Activated CD8-positive, alpha-beta T cell treated with anti-CD3 and anti-CD28 coated beads, Interleukin-2, amount 10 ng/mL, durations not matched to agents 7 days and 5 days (primary cell): Measurements from ENCODE around the gene LSM6. TPM values are rescaled to one million over a fixed set of nuclear protein-coding genes. Genes with fewer than 3 reads are reported as not detected.

Experiments
- ATAC-seq: fragments of 150-1000 bp; cut with Tn5 transposase; one replicate; pipeline ENCODE4 v1.10.0; 2021; ENCODE audit warnings: moderate library complexity
- CTCF ChIA-PET: fragments of 350-600 bp; sonication (Branson Sonifier 250); formaldehyde crosslinking; loops from one replicate; lab custom pipeline; 2021; ENCODE audit warnings: antibody characterized with exemption; lab: Charles Lee
- POLR2A ChIA-PET: fragments of 350-600 bp; sonication (Branson Sonifier 250); formaldehyde crosslinking; loops from one replicate; lab custom pipeline; 2021; ENCODE audit warnings: antibody characterized with exemption; lab: Charles Lee
- DNase-seq: peaks from one replicate; pipeline ENCODE4 v3.0.0-alpha.2; 2020
- H3K27ac Mint-ChIP-seq: one replicate; pipeline ENCODE4 v1.8.0; 2021; ENCODE audit warnings: mild to moderate bottlenecking, mixed read lengths
- H3K27me3 Mint-ChIP-seq: one replicate; pipeline ENCODE4 v1.8.0; 2021; ENCODE audit warnings: low read depth, mixed read lengths
- H3K36me3 Mint-ChIP-seq: one replicate; pipeline ENCODE4 v1.8.0; 2021; ENCODE audit warnings: low read depth, mixed read lengths
- H3K4me1 Mint-ChIP-seq: one replicate; pipeline ENCODE4 v1.8.0; 2021; ENCODE audit warnings: low read depth, mixed read lengths
- H3K4me3 Mint-ChIP-seq: one replicate; pipeline ENCODE4 v1.8.0; 2021; ENCODE audit warnings: mild to moderate bottlenecking, mixed read lengths
- H3K9me3 Mint-ChIP-seq: one replicate; pipeline ENCODE4 v1.8.0; 2022; ENCODE audit warnings: mixed read lengths; ENCODE audit not compliant: insufficient read depth
- total RNA-seq, 2 experiments: library from RNA; stranded (reverse); gene quantifications; one replicate each; pipeline ENCODE4 v1.2.3, GENCODE V29; 2021

LSM6 gene
- 10 to 100 TPM; 52.2 to 64.3 TPM for total RNA-seq

- H3K9me3 Mint-ChIP-seq, result no peaks in the 10 kb centered on the region
- ChIA-PET POLR2A (no interaction called here), CTCF (no interaction called here)
- H3K4me1 Mint-ChIP-seq, result peaks cover 32% of the 10 kb centered on the region
- H3K27me3 Mint-ChIP-seq, result no peaks in the 10 kb centered on the region
- H3K4me3 Mint-ChIP-seq, result peak within 1 kb of the TSS; percentile 84
- peak; percentile 85 for DNase-seq
- ATAC-seq, result peak; percentile 97
- peaks cover 10% of the 10 kb centered on the region for H3K36me3 Mint-ChIP-seq
- H3K27ac Mint-ChIP-seq, result peak within 1 kb of the TSS; percentile 81
These were observed at the start of gene LSM6 for GRCh38 chr4:146175541-146176453. Gene LSM6, plus strand, starts transcription at chr4:146175718. Its CDS starts 7,204 bp downstream, at chr4:146182922.

DNA sequence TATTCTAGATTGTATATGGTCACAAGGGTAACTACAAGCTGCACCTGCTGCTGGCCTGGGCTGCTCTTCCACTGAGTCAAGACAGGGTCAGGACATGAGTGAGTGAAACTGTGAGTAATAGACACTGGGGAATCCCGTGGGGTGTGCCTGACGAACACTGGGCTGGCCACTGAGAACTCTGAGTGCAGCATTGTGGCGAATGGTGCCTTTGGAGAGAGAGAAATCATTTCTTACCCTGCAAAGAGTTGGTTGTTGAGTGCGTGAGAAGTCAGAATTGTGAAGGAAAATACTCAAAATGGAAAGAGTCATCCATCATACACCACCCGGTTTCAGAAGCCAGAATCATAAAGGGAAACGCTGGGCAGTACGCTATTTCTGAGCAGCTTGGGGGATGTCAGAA is 43.1 kb upstream of the LSM6 start:
- ATAC-seq, result no peak
- no peak for DNase-seq
- ChIA-PET CTCF (no interaction called here), POLR2A (no interaction called here)
- Mint-ChIP-seq H3K36me3 (no peaks in the 10 kb centered on the region), H3K4me1 (no peaks in the 10 kb centered on the region), H3K27ac (no peak overlapping the region), H3K9me3 (no peaks in the 10 kb centered on the region), H3K27me3 (no peaks in the 10 kb centered on the region), H3K4me3 (no peak overlapping the region)

GRCh38 chr4:146134761-146135445 is 40.6 kb upstream of the LSM6 start:
- ATAC-seq, result no peak
- DNase-seq, result no peak
- H3K9me3 Mint-ChIP-seq, result no peaks in the 10 kb centered on the region
- no peaks in the 10 kb centered on the region for H3K4me1 Mint-ChIP-seq
- ChIA-PET CTCF (no interaction called here), POLR2A (no interaction called here)
- no peak overlapping the region for H3K27ac Mint-ChIP-seq
- H3K27me3 Mint-ChIP-seq, result peaks cover 5% of the 10 kb centered on the region
- H3K36me3 Mint-ChIP-seq, result no peaks in the 10 kb centered on the region
- no peak overlapping the region for H3K4me3 Mint-ChIP-seq

DNA sequence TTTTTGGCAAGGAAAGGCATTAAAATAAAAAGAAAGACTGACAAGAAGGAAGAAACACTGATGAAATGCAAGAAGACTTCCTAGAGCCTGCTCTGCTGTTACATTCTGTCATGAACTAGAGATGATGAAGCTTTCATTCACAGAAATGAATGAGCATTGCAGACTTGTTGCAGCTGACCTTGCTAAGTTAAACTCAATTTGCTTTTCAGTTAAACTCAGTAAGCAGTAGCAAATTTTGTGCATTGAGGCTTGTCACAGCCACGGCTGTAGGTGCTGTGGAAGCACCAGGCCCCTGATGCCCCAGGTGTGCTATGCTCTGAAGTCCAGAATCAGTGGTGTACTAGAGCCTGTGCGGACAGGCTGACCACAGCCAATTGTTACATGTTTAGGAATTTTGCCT is 39.6 kb upstream of the LSM6 start:
- Mint-ChIP-seq H3K36me3 (no peaks in the 10 kb centered on the region), H3K4me1 (no peaks in the 10 kb centered on the region), H3K4me3 (no peak overlapping the region), H3K9me3 (no peaks in the 10 kb centered on the region), H3K27ac (no peak overlapping the region), H3K27me3 (peaks cover 8% of the 10 kb centered on the region)
- ATAC-seq (no peak), DNase-seq (no peak)
- CTCF ChIA-PET, result no interaction called here
- POLR2A ChIA-PET, result no interaction called here

DNA sequence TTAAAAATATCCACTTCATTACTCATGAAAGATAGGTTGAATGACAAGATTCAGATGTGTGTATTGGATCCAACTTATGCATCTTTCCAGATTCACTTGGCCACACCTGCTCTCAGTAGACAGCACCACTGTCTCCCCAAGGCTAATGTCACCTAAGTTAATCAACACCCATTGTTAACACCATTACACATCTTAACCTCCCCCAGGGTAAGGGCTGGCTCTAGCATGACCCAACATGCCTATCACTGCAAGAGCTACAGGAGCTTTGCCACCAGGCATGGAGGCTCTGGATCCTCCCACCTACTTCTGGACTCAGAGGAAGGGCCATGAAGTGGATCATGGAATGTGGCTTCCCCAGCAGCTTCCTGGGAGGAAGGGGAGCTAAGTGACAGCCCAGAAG is 32.8 kb upstream of the LSM6 start:
- DNase-seq (no peak), ATAC-seq (no peak)
- Mint-ChIP-seq H3K9me3 (no peaks in the 10 kb centered on the region), H3K27me3 (peaks cover 8% of the 10 kb centered on the region), H3K36me3 (no peaks in the 10 kb centered on the region), H3K27ac (no peak overlapping the region), H3K4me3 (no peak overlapping the region), H3K4me1 (no peaks in the 10 kb centered on the region)
- CTCF ChIA-PET, result no interaction called here
- POLR2A ChIA-PET, result no interaction called here

- Mint-ChIP-seq H3K36me3 (no peaks in the 10 kb centered on the region), H3K27me3 (peaks cover 6% of the 10 kb centered on the region), H3K4me3 (no peak overlapping the region), H3K9me3 (no peaks in the 10 kb centered on the region), H3K4me1 (no peaks in the 10 kb centered on the region), H3K27ac (no peak overlapping the region)
- ChIA-PET POLR2A (no interaction called here), CTCF (interaction anchor here (0.7 kb wide), 1 partner anchor 1474 kb away, joined by 3 read pairs; the partner anchor contains the start of gene TMEM184C)
- ATAC-seq, result no peak
- no peak for DNase-seq
These were observed 31.6 kb upstream of the LSM6 start for GRCh38 chr4:146143888-146144287.

GRCh38 chr4:146146918-146147317 is 28.6 kb upstream of the LSM6 start:
- H3K27me3 Mint-ChIP-seq, result no peaks in the 10 kb centered on the region
- DNase-seq (no peak), ATAC-seq (no peak)
- H3K4me3 Mint-ChIP-seq, result no peak overlapping the region
- H3K4me1 Mint-ChIP-seq, result no peaks in the 10 kb centered on the region
- H3K27ac Mint-ChIP-seq, result no peak overlapping the region
- ChIA-PET CTCF (no interaction called here), POLR2A (no interaction called here)
- no peaks in the 10 kb centered on the region for H3K9me3 Mint-ChIP-seq
- H3K36me3 Mint-ChIP-seq, result no peaks in the 10 kb centered on the region

- DNase-seq (no peak), ATAC-seq (no peak)
- Mint-ChIP-seq H3K9me3 (no peaks in the 10 kb centered on the region), H3K4me3 (no peak overlapping the region), H3K4me1 (no peaks in the 10 kb centered on the region), H3K27me3 (no peaks in the 10 kb centered on the region), H3K36me3 (no peaks in the 10 kb centered on the region), H3K27ac (no peak overlapping the region)
- CTCF ChIA-PET, result no interaction called here
- POLR2A ChIA-PET, result no interaction called here
These were observed 27.5 kb upstream of the LSM6 start for GRCh38 chr4:146148021-146148420.

GRCh38 chr4:146154057-146154456 is 21.5 kb upstream of the LSM6 start:
- Mint-ChIP-seq H3K4me3 (no peak overlapping the region), H3K9me3 (no peaks in the 10 kb centered on the region), H3K4me1 (no peaks in the 10 kb centered on the region), H3K27me3 (peaks cover 9% of the 10 kb centered on the region), H3K36me3 (no peaks in the 10 kb centered on the region), H3K27ac (no peak overlapping the region)
- ATAC-seq (no peak), DNase-seq (no peak)
- ChIA-PET CTCF (interaction anchor here (0.7 kb wide), 1 partner anchor 59 kb away, joined by 3 read pairs; no protein-coding TSS in a partner anchor), POLR2A (no interaction called here)

DNA sequence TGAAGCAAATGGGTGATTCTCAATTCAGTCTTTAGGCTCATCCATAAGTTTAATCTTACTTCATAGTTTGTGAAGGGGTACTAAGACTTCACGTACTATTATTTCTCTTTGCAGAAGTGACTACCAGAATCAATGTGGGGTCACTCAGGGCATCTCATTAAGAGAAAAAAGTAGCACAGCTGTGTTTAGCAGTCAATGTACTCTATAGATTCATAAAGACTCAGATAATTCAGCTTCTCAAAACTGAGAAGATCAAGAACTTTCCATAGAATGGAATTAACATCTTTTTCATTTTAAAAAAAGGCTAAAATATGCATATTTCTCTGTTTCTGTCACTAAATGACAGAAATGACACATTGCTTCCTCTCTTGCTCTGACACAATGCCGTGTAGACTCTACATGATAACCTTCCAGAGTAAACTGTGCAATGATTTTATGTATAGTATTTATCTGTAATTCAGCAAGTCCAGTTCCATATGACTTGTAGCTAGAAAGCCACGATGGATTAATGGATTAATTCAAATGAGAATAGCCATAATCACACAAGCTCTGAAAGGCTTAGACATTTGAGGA is 20.3 kb upstream of the LSM6 start:
- POLR2A ChIA-PET, result no interaction called here
- no peaks in the 10 kb centered on the region for H3K4me1 Mint-ChIP-seq

DNA sequence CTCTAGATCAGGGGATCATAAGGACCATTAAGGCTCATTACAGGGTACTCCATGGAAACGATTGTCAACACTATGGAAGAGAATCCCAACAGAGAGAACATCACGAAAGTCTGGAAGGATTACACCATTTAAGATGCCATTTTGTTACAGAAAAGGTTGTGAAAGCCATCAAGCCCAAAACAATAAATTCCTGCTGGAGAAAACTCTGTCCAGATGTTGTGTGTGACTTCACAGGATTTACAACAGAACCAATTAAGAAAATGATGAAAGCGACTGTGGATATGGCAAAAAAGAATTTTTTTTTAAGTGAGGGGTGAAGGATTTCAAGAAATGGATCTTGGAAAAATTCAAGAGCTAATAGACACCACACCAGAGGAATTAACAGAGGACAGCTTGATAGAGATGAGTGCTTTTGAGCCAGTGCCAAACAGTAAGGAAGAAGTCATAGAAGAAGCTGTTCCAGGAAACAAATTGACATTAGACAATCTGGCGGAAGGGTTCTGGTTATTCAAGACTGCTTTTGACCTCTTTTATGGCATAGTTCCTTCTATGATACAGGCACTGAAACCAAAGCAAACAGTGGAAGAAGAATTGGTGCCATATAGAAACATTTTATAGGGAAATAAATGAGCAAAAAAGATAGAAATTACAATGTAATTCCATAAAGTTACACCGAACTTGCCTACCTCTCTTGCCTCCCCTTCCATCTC is 17.3 kb upstream of the LSM6 start:
- Mint-ChIP-seq H3K36me3 (no peaks in the 10 kb centered on the region), H3K27me3 (peaks cover 9% of the 10 kb centered on the region), H3K27ac (no peak overlapping the region), H3K9me3 (no peaks in the 10 kb centered on the region), H3K4me3 (no peak overlapping the region), H3K4me1 (no peaks in the 10 kb centered on the region)
- ATAC-seq, result no peak
- ChIA-PET POLR2A (no interaction called here), CTCF (no interaction called here)
- no peak for DNase-seq

More for the DNA sequence above, 20.3 kb upstream of the LSM6 start:
- DNase-seq (no peak), ATAC-seq (no peak)
- H3K36me3 Mint-ChIP-seq, result no peaks in the 10 kb centered on the region
- H3K9me3 Mint-ChIP-seq, result no peaks in the 10 kb centered on the region
- H3K27me3 Mint-ChIP-seq, result peaks cover 9% of the 10 kb centered on the region
- CTCF ChIA-PET, result no interaction called here
- H3K27ac Mint-ChIP-seq, result no peak overlapping the region
- no peak overlapping the region for H3K4me3 Mint-ChIP-seq
